ENCODE results near the gene NTSR1.

The NTSR1 gene

GRCh38 chr20:62796699-62797491 is 88.3 kb downstream of the NTSR1 start:
- H3K27ac ChIP-seq, result peak overlapping the region; percentile 98
- TF ChIP-seq ZFX (IDR thresholded peaks at IDR 0.05; ENCODE audit: borderline replicate concordance), result no peak
- no peak for TF ChIP-seq CTCF (IDR thresholded peaks at IDR 0.05)

GRCh38 chr20:62797671-62798532 is 89.3 kb downstream of the NTSR1 start:
- H3K27ac ChIP-seq, result peak overlapping the region; percentile 98
- TF ChIP-seq CTCF (IDR thresholded peaks at IDR 0.05), result no peak

GRCh38 chr20:62799036-62799435 is 90.4 kb downstream of the NTSR1 start:
- TF ChIP-seq ZFX (IDR thresholded peaks at IDR 0.05; ENCODE audit: borderline replicate concordance) (no peak), CTCF (IDR thresholded peaks at IDR 0.05) (no peak)
- H3K27ac ChIP-seq, result no peak overlapping the region

- H3K27ac ChIP-seq, result no peak overlapping the region
- TF ChIP-seq CTCF (IDR thresholded peaks at IDR 0.05) (no peak), ZFX (IDR thresholded peaks at IDR 0.05; ENCODE audit: borderline replicate concordance) (no peak)
Observed at GRCh38 chr20:62799459-62799858, 90.8 kb downstream of the NTSR1 start.

- TF ChIP-seq CTCF (IDR thresholded peaks at IDR 0.05) (no peak), ZFX (IDR thresholded peaks at IDR 0.05; ENCODE audit: borderline replicate concordance) (no peak)
- no peak overlapping the region for H3K27ac ChIP-seq
Observed at GRCh38 chr20:62799873-62800272, 91.2 kb downstream of the NTSR1 start.

GRCh38 chr20:62800314-62801259 is 92.0 kb downstream of the NTSR1 start:
- TF ChIP-seq ZFX (IDR thresholded peaks at IDR 0.05; ENCODE audit: borderline replicate concordance) (no peak), CTCF (IDR thresholded peaks at IDR 0.05) (no peak)
- H3K27ac ChIP-seq, result no peak overlapping the region
